ENCODE results near the gene TM9SF4. TPM values are rescaled to one million over a fixed set of nuclear protein-coding genes. Genes with fewer than 3 reads are reported as not detected.

Gene TM9SF4
- polyA plus RNA-seq, 1 donor (not counting 4 experiments of a cell fraction or from before 2014, with no cell fraction given) = 49.4 TPM

DNA sequence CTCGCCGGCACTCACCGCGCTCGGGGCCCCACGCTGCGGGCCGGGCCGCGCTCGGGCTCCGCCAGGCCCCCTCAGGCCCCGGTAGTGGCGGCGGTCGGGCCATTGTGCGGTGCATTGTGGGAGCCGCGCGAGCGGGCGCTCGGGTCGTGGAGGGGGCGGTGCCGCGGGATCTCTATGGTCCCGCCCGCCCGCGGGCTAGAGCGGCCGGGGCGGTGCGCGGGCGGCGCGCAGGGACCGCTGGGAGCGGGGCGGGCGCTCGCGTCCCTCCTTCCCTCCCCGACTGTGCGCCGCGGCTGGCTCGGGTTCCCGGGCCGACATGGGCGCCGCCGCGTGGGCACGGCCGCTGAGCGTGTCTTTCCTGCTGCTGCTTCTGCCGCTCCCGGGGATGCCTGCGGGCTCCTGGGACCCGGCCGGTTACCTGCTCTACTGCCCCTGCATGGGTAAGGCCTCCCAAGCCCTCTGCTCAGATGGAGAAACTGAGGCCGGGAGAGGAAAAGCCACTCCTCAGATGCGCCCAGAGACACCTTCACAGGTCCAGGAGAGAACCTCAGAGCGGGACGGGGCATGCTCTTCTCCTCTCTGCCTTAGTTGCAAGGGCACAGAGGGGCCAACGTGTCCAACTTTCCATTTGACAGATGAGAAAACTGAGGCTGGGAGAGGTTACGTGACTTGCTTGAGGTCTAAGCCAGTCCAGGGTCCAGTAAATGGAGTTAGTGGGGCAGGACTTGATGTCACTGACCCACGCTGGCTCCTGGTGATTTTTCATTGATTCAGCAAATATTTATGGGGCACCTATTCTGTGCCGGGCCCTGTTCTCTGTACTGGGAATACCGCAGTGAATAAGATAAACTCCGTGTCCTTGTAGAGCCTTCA, 98.3 kb downstream of the TM9SF4 start, which contains the start of the genes PLAGL2 and POFUT1:
Gene PLAGL2 (minus strand): TSS at position 118 of the 873 bp plus-strand sequence. CDS start 5,565 bp downstream, outside the sequence.
Gene POFUT1 (plus strand): TSS at position 255 of the 873 bp plus-strand sequence. CDS start 62 bp downstream, at position 317.
- H3K9ac ChIP-seq (ENCODE audit: control insufficient read depth, extremely low read depth, insufficient read depth, low read length) = peak within 1 kb of the TSS; percentile 96
- TF ChIP-seq, protein P1, sequence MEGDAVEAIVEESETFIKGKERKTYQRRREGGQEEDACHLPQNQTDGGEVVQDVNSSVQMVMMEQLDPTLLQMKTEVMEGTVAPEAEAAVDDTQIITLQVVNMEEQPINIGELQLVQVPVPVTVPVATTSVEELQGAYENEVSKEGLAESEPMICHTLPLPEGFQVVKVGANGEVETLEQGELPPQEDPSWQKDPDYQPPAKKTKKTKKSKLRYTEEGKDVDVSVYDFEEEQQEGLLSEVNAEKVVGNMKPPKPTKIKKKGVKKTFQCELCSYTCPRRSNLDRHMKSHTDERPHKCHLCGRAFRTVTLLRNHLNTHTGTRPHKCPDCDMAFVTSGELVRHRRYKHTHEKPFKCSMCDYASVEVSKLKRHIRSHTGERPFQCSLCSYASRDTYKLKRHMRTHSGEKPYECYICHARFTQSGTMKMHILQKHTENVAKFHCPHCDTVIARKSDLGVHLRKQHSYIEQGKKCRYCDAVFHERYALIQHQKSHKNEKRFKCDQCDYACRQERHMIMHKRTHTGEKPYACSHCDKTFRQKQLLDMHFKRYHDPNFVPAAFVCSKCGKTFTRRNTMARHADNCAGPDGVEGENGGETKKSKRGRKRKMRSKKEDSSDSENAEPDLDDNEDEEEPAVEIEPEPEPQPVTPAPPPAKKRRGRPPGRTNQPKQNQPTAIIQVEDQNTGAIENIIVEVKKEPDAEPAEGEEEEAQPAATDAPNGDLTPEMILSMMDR (optimal IDR thresholded peaks at IDR 0.05 in 1 of 3, IDR thresholded peaks at IDR 0.05 in 1 of 3, conservative IDR thresholded peaks at IDR 0.05 in 1 of 3; ENCODE audit: extremely low read depth in 1 of 3, insufficient read depth in 2 of 3, low read length in 3 of 3) = peak in 2 of 3 experiments; percentile 27 to 32
- TF ChIP-seq EZH2 (IDR thresholded peaks at IDR 0.05; ENCODE audit: low read length) = no peak
- dilution Hi-C loops (cut with MboI; ENCODE audit: extremely low pct_ligation_motif_present, low sequenced_read_pairs) = no loop called here
- H3K36me3 ChIP-seq (ENCODE audit: control insufficient read depth in 2 of 2, extremely low read depth in 1 of 2, insufficient read depth in 2 of 2, low read length in 2 of 2) = peaks cover 6 to 13% of the 10 kb centered on the region in 2 experiments
- DNase-seq (ENCODE audit: low read depth, low spot score) = no peak
- H3K27ac ChIP-seq (ENCODE audit: control insufficient read depth, insufficient read depth, low read length) = peak within 1 kb of the TSS; percentile 95
- FAIRE-seq = no peak
- H3K4me3 ChIP-seq (ENCODE audit: control insufficient read depth in 2 of 3, extremely low read depth in 1 of 3, insufficient read depth in 2 of 3, low read depth in 1 of 3, low read length in 3 of 3) = peak within 1 kb of the TSS; percentile 95 to 98 (median 98)
- peaks cover 65% of the 10 kb centered on the region for H3K79me2 ChIP-seq (ENCODE audit: control insufficient read depth, insufficient read depth, low read length)
- no peaks in the 10 kb centered on the region for H4K20me1 ChIP-seq (ENCODE audit: control insufficient read depth, extremely low read depth, insufficient read depth, low read length)
- H3K9me1 ChIP-seq (ENCODE audit: control insufficient read depth, extremely low read depth, insufficient read depth, low read length) = no peaks in the 10 kb centered on the region
- no peaks in the 10 kb centered on the region for H3K27me3 ChIP-seq (ENCODE audit: control insufficient read depth, extremely low read depth, insufficient read depth, low read length)
- H2AFZ ChIP-seq (ENCODE audit: control insufficient read depth, low read length) = peak within 1 kb of the TSS; percentile 86
- H3K9me3 ChIP-seq (ENCODE audit: control insufficient read depth, low read depth, low read length) = no peaks in the 10 kb centered on the region
- H3K4me2 ChIP-seq (ENCODE audit: control insufficient read depth, extremely low read depth, insufficient read depth, low read depth, low read length) = peak within 1 kb of the TSS; percentile 95
- H3K4me1 ChIP-seq (ENCODE audit: control insufficient read depth, extremely low read depth, insufficient read depth, low read length) = peaks cover 46% of the 10 kb centered on the region

DNA sequence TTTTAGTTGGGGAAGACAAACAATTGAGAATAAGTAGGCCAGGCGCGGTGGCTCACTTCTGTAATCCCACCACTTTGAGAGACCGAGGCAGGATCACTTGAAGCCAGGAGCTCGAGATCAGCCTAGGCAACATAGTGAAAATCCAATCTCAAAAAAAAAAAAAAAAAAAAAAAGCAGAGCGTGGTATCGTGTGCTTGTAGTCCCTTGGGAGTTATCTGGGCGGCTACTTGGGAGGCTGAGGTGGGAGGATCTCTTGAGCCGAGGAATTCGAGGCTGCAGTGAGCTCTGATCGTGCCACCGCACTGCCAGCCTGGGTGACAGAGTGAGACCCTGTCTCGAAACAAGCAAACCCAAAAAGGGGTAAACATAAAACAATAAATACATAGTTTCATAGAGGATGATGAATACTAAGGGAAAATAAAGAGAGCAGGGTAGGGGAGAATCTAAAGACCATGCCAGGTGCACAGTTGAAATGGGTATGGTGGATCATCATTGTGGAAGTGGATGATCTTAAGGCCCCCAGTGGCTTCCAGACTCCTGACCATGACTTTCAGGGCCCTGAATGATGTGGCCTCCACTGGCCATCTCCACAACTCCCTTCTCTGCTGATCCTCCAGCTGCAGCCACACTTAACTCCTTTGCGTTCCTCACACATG, 99.1 kb downstream of the TM9SF4 start:
- no peak for DNase-seq (ENCODE audit: low read depth, low spot score)
- Histone ChIP-seq H3K9me3 (ENCODE audit: control insufficient read depth, low read depth, low read length) (no peaks in the 10 kb centered on the region), H3K4me1 (ENCODE audit: control insufficient read depth, extremely low read depth, insufficient read depth, low read length) (peaks cover 38% of the 10 kb centered on the region), H4K20me1 (ENCODE audit: control insufficient read depth, extremely low read depth, insufficient read depth, low read length) (no peaks in the 10 kb centered on the region), H3K36me3 (ENCODE audit: control insufficient read depth in 2 of 2, extremely low read depth in 1 of 2, insufficient read depth in 2 of 2, low read length in 2 of 2) (peaks cover 6 to 13% of the 10 kb centered on the region in 2 experiments), H3K27me3 (ENCODE audit: control insufficient read depth, extremely low read depth, insufficient read depth, low read length) (no peaks in the 10 kb centered on the region), H2AFZ (ENCODE audit: control insufficient read depth, low read length) (no peak overlapping the region), H3K9me1 (ENCODE audit: control insufficient read depth, extremely low read depth, insufficient read depth, low read length) (no peaks in the 10 kb centered on the region), H3K4me3 (ENCODE audit: control insufficient read depth in 2 of 3, extremely low read depth in 1 of 3, insufficient read depth in 2 of 3, low read depth in 1 of 3, low read length in 3 of 3) (peak overlapping the region; percentile 95 to 98 (median 98)), H3K79me2 (ENCODE audit: control insufficient read depth, insufficient read depth, low read length) (peaks cover 57% of the 10 kb centered on the region), H3K9ac (ENCODE audit: control insufficient read depth, extremely low read depth, insufficient read depth, low read length) (peak overlapping the region; percentile 96), H3K27ac (ENCODE audit: control insufficient read depth, insufficient read depth, low read length) (peak overlapping the region; percentile 95), H3K4me2 (ENCODE audit: control insufficient read depth, extremely low read depth, insufficient read depth, low read depth, low read length) (peak overlapping the region; percentile 63)
- dilution Hi-C loops (cut with MboI; ENCODE audit: extremely low pct_ligation_motif_present, low sequenced_read_pairs) = no loop called here
- TF ChIP-seq, protein P1 (optimal IDR thresholded peaks at IDR 0.05 in 1 of 3, IDR thresholded peaks at IDR 0.05 in 1 of 3, conservative IDR thresholded peaks at IDR 0.05 in 1 of 3; ENCODE audit: extremely low read depth in 1 of 3, insufficient read depth in 2 of 3, low read length in 3 of 3) = no peak
- no peak for TF ChIP-seq EZH2 (IDR thresholded peaks at IDR 0.05; ENCODE audit: low read length)
- no peak for FAIRE-seq

Data from keratinocyte (primary cell).